ENCODE measurements around the gene USP48.

The USP48 gene

GRCh38 chr1:21782868-21783678 is at the start of gene USP48:
USP48 (minus strand) TSS chr1:21783149; CDS start chr1:21782957, 192 bp downstream.
- TF ChIP-seq CTCF (IDR thresholded peaks at IDR 0.05; ENCODE audit: borderline replicate concordance, control extremely low read depth, extremely low read depth, insufficient read depth, missing control alignments) = no peak
- in situ Hi-C loops (cut with MboI; ENCODE audit: low sequenced_read_pairs, unreplicated experiment) = no loop called here

GRCh38 chr1:21831454-21831970 is 48.6 kb upstream of the USP48 start:
- no peak for TF ChIP-seq CTCF (IDR thresholded peaks at IDR 0.05; ENCODE audit: borderline replicate concordance, control extremely low read depth, extremely low read depth, insufficient read depth, missing control alignments)
- no peak for DNase-seq (ENCODE audit: low spot score)
- in situ Hi-C loops (cut with MboI; ENCODE audit: low sequenced_read_pairs, unreplicated experiment) = no loop called here

More at GRCh38 chr1:21782868-21783678, at the start of gene USP48:
- peak; percentile 94 for DNase-seq (ENCODE audit: low spot score)

GRCh38 chr1:21830792-21831453 is 48.0 kb upstream of the USP48 start:
- DNase-seq (ENCODE audit: low spot score) = no peak
- in situ Hi-C loops (cut with MboI; ENCODE audit: low sequenced_read_pairs, unreplicated experiment) = no loop called here
- TF ChIP-seq CTCF (IDR thresholded peaks at IDR 0.05; ENCODE audit: borderline replicate concordance, control extremely low read depth, extremely low read depth, insufficient read depth, missing control alignments) = no peak

GRCh38 chr1:21829294-21829693 is 46.3 kb upstream of the USP48 start:
- no peak for DNase-seq (ENCODE audit: low spot score)
- in situ Hi-C loops (cut with MboI; ENCODE audit: low sequenced_read_pairs, unreplicated experiment) = no loop called here
- TF ChIP-seq CTCF (IDR thresholded peaks at IDR 0.05; ENCODE audit: borderline replicate concordance, control extremely low read depth, extremely low read depth, insufficient read depth, missing control alignments) = no peak

GRCh38 chr1:21828506-21829210 is 45.7 kb upstream of the USP48 start:
- in situ Hi-C loops (cut with MboI; ENCODE audit: low sequenced_read_pairs, unreplicated experiment) = no loop called here
- DNase-seq (ENCODE audit: low spot score) = no peak
- no peak for TF ChIP-seq CTCF (IDR thresholded peaks at IDR 0.05; ENCODE audit: borderline replicate concordance, control extremely low read depth, extremely low read depth, insufficient read depth, missing control alignments)

GRCh38 chr1:21828075-21828474 is 45.1 kb upstream of the USP48 start:
- in situ Hi-C loops (cut with MboI; ENCODE audit: low sequenced_read_pairs, unreplicated experiment) = no loop called here
- no peak for DNase-seq (ENCODE audit: low spot score)
- TF ChIP-seq CTCF (IDR thresholded peaks at IDR 0.05; ENCODE audit: borderline replicate concordance, control extremely low read depth, extremely low read depth, insufficient read depth, missing control alignments) = no peak
